ENCODE results near the gene IL1RAPL1.

DNA sequence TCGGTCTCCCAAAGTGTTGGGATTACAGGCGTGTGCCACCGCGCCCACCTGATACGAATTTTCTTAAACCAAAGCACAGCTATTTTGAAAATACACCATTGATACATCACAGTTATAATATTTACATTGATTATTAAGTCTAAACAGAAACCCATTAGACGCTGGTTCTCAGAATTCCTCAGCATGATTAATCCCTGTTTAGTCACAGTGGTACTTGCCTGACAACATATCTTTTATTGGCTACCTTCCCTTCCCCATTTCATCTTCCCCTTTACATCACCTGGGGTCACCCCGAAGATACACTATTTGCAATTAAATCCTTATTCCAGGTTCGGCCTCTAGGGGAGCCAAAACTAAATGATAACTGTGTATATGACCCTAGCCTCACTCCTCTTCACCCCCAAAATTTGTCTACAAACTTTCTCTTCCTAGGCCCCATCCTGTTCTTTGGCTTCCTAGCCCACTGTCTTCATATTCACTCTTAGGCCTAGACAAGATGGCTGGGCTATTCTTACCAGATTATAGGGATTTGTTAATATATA is 36.8 kb upstream of the IL1RAPL1 start:
- TF ChIP-seq CTCF (IDR thresholded peaks at IDR 0.05) (no peak), POLR2A (IDR thresholded peaks at IDR 0.05) (no peak)
